B cell (primary cell): ENCODE measurements around the gene WWC2. TPM values are rescaled to one million over a fixed set of nuclear protein-coding genes. Genes with fewer than 3 reads are reported as not detected.

ENCODE experiments used
- ATAC-seq: fragments of 200-7000 bp; cut with Tn5 transposase; one replicate; pipeline ENCODE4 v1.10.0; 2021; ENCODE audit warnings: low read depth, mild to moderate bottlenecking, moderate number of reproducible peaks, moderate library complexity
- CTCF ChIA-PET: fragments of 350-600 bp; sonication (Branson Sonifier 250); formaldehyde crosslinking; loops from one replicate; lab custom pipeline; 2021; ENCODE audit warnings: antibody characterized with exemption, inconsistent platforms; lab: Charles Lee
- POLR2A ChIA-PET: fragments of 350-600 bp; sonication (Branson Sonifier 250); formaldehyde crosslinking; loops from one replicate; lab custom pipeline; 2021; ENCODE audit warnings: antibody characterized with exemption; lab: Charles Lee
- DNase-seq: peaks from one replicate; pipeline ENCODE4 v3.0.0; 2013
- H2AFZ ChIP-seq: 2 replicates; pipeline ENCODE4 v1.6.1; 2012; ENCODE audit warnings: mild to moderate bottlenecking, low read depth, low read length; ENCODE audit not compliant: insufficient read depth, poor library complexity, severe bottlenecking
- H3K27ac ChIP-seq, 2 donors: 1 replicate in 1 of 2; 2 replicates in 1 of 2; pipeline ENCODE4 v1.5.1; 2012 to 2013; ENCODE audit warnings: low read length in 2 of 2, mild to moderate bottlenecking in 2 of 2, moderate library complexity in 1 of 2
- H3K27me3 ChIP-seq, 4 experiments: fragments of 200-600 bp in 1 of 4; sonication (generic) in 1 of 4; replicated peaks in 1 of 4; 1 replicate in 2 of 4; 2 replicates in 2 of 4; pipeline versions ENCODE4 v1.6.1 to v1.7.0; 2013 to 2016; ENCODE audit warnings: low read length in 3 of 4, mild to moderate bottlenecking in 2 of 4, mixed read lengths in 1 of 4, moderate library complexity in 1 of 4; ENCODE audit not compliant: insufficient read depth in 4 of 4, control insufficient read depth in 3 of 4; ENCODE audit errors: control extremely low read depth in 1 of 4
- H3K36me3 ChIP-seq, 2 experiments: replicated peaks in 1 of 2; 1 replicate in 1 of 2; 2 replicates in 1 of 2; pipeline versions ENCODE4 v1.6.1 to v1.7.1; 2013; ENCODE audit warnings: low read length in 1 of 2; ENCODE audit not compliant: insufficient read depth in 2 of 2, control insufficient read depth in 1 of 2; ENCODE audit errors: control extremely low read depth in 1 of 2, extremely low read depth in 1 of 2
- H3K4me1 ChIP-seq, 2 donors: fragments of 200-600 bp in 1 of 2; sonication (generic) in 1 of 2; 1 replicate in 1 of 2; 2 replicates in 1 of 2; pipeline versions ENCODE4 v1.5.1 to v1.6.1; 2013 to 2017; ENCODE audit warnings: low read length in 2 of 2; ENCODE audit not compliant: control insufficient read depth in 2 of 2, insufficient read depth in 2 of 2
- H3K4me2 ChIP-seq: replicated peaks from 2 replicates; pipeline ENCODE3; 2012; ENCODE audit warnings: mild to moderate bottlenecking, low read depth, low read length; ENCODE audit not compliant: poor library complexity, severe bottlenecking
- H3K4me3 ChIP-seq, 5 experiments: fragments of 200-600 bp in 1 of 5; sonication (generic) in 1 of 5; 1 replicate in 3 of 5; 2 replicates in 2 of 5; pipeline versions ENCODE4 v1.5.1 to v1.7.0; 2011 to 2016; ENCODE audit warnings: low read length in 4 of 5, mild to moderate bottlenecking in 4 of 5, low read depth in 2 of 5, control low read depth in 1 of 5, moderate library complexity in 1 of 5; ENCODE audit not compliant: insufficient read depth in 1 of 5; ENCODE audit errors: control extremely low read depth in 1 of 5, extremely low read depth in 1 of 5
- H3K79me2 ChIP-seq: fragments of 200-600 bp; sonication (generic); one replicate; pipeline ENCODE4 v1.6.0; 2016; ENCODE audit warnings: low read length; ENCODE audit not compliant: control insufficient read depth, insufficient read depth
- H3K9ac ChIP-seq: fragments of 200-600 bp; sonication (generic); 2 replicates; pipeline ENCODE4 v1.6.1; 2017; ENCODE audit warnings: mild to moderate bottlenecking, low read length, moderate library complexity
- H3K9me3 ChIP-seq, 3 donors: one replicate each; pipeline versions ENCODE4 v1.6.1 to v1.7.1; 2013; ENCODE audit warnings: low read length in 2 of 3; ENCODE audit not compliant: control insufficient read depth in 2 of 3, insufficient read depth in 1 of 3; ENCODE audit errors: control extremely low read depth in 1 of 3
- H4K20me1 ChIP-seq: 2 replicates; pipeline ENCODE4 v1.6.0; 2012; ENCODE audit warnings: mild to moderate bottlenecking, low read length; ENCODE audit not compliant: insufficient read depth, control insufficient read depth, poor library complexity, severe bottlenecking
- H3K27ac Mint-ChIP-seq: one replicate; pipeline ENCODE4 v1.8.0; 2021; ENCODE audit warnings: mixed read lengths
- H3K27me3 Mint-ChIP-seq: one replicate; pipeline ENCODE4 v1.8.0; 2021; ENCODE audit warnings: mixed read lengths
- H3K4me1 Mint-ChIP-seq: one replicate; pipeline ENCODE4 v1.8.0; 2021; ENCODE audit warnings: mixed read lengths
- H3K4me3 Mint-ChIP-seq: one replicate; pipeline ENCODE4 v1.8.0; 2021; ENCODE audit warnings: mixed read lengths
- H3K9me3 Mint-ChIP-seq: one replicate; pipeline ENCODE4 v1.8.0; 2022; ENCODE audit warnings: mixed read lengths; ENCODE audit not compliant: insufficient read depth
- CTCF ChIP-seq: fragments of 200-600 bp; IDR thresholded peaks from one replicate; pipeline ENCODE4 v1.8.0; 2022; ENCODE audit warnings: antibody characterized with exemption, mild to moderate bottlenecking
- EZH2 ChIP-seq: IDR thresholded peaks from 2 replicates; pipeline ENCODE4 v1.6.1; 2012; ENCODE audit warnings: borderline replicate concordance, low read depth, mild to moderate bottlenecking, moderate library complexity, low read length; ENCODE audit not compliant: insufficient read depth, poor library complexity, severe bottlenecking
- WGBS: methylation state at CpG from one replicate; pipeline ENCODE4 v1.1.5; 2013; ENCODE audit warnings: missing lambda C conversion rate; ENCODE audit not compliant: insufficient coverage; 5-methylcytosine and 5-hydroxymethylcytosine counted together
- intact Hi-C: fragments of 100-400 bp; cut with micrococcal nuclease; formaldehyde crosslinking; loops from one replicate; pipeline ENCODE4 v1.10.0; 2022
- polyA plus RNA-seq: library from polyadenylated mRNA; depleted of rRNA; stranded (reverse); fragments of >200 nt; gene quantifications from 2 replicates; pipeline ENCODE4 v1.2.3, GENCODE V29; 2012
- total RNA-seq, 2 donors: library from RNA; stranded (reverse); fragments of 120-200 nt in 1 of 2; gene quantifications; 1 replicate in 1 of 2; 2 replicates in 1 of 2; pipeline versions ENCODE4 v1.2.3 to v1.2.4, GENCODE V29; 2013 to 2022

The WWC2 gene
- total and polyA plus RNA-seq, 2 donors (not counting 1 experiment from before 2014, with no cell fraction given), result 0.07 to 0.32 TPM

DNA sequence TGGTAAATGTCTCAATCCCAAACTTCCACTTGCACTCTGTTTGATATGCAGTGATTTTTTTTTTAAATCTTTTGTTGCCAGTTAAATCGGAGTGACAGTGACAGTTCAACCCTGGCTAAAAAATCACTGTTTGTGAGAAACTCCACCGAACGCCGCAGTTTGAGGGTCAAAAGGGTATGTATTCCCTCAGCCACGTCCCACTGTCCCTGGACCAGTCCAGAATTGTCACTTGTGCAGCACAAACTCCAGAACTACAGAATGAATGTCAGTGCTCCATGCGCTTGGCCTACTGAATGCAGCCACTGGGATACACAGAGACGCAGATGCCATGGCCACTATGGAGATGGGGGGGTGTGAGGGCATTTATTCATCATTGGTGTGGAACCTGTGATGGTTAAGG lies 186.8 kb downstream of the WWC2 start:
- no peak overlapping the region for H2AFZ ChIP-seq
- H3K4me3 ChIP-seq, result no peak overlapping the region
- H3K36me3 ChIP-seq, result no peaks in the 10 kb centered on the region
- no peaks in the 10 kb centered on the region for H4K20me1 ChIP-seq
- ATAC-seq (no peak), DNase-seq (no peak)
- Mint-ChIP-seq H3K4me3 (no peak overlapping the region), H3K27me3 (peaks cover 21% of the 10 kb centered on the region), H3K4me1 (no peaks in the 10 kb centered on the region), H3K27ac (no peak overlapping the region), H3K9me3 (no peaks in the 10 kb centered on the region)
- H3K4me2 ChIP-seq, result no peak overlapping the region
- intact Hi-C loops, result no loop called here
- 91% methylated on average over 7 of the region's 7 CpGs for WGBS
- no peak overlapping the region for H3K27ac ChIP-seq
- H3K27me3 ChIP-seq, result no peaks in the 10 kb centered on the region
- no peaks in the 10 kb centered on the region for H3K79me2 ChIP-seq
- no peak overlapping the region for H3K9ac ChIP-seq
- ChIA-PET POLR2A (no interaction called here), CTCF (no interaction called here)
- TF ChIP-seq CTCF (no peak), EZH2 (no peak)
- H3K4me1 ChIP-seq, result no peaks in the 10 kb centered on the region
- H3K9me3 ChIP-seq, result no peaks in the 10 kb centered on the region

DNA sequence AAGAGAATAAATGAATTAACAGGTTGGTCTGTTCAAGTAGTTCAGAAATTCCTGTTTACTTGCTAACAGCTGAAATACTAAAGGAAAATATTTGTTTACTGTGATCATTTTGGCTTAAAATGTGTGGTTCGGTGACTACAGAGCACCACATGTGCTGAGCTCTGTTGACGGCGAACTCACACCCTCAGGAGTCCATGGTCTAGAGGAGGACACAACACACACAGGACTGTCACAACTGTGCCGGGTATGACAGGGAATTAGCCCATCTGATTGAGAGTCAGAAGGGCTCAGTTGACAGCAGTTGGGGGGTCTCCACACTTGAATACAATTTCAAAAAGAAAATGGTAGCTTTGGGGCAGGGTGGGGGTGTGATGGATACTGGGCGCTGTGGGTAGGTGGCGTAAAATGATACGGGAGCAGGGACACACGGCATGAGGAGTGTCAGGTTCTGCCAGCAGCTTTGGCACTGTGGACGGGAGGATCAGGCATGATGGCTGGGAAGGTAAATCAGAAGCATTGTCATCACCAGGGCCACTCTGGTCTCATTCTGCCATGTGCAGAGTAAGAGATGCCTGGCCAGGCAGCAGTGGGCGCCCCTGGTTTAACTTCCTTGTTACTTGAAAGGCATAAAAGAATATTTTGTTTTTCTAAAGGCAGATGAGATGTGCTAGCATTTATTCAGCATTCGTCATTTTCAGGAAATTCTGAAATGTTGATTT lies 187.7 kb downstream of the WWC2 start:
- 96% methylated on average over 10 of the region's 11 CpGs for WGBS
- H3K4me2 ChIP-seq, result no peak overlapping the region
- ChIA-PET CTCF (interaction anchor here (1.5 to 1.6 kb wide), 2 partner anchors 25 to 120 kb away, joined by 3 to 5 read pairs; no protein-coding TSS in a partner anchor), POLR2A (no interaction called here)
- TF ChIP-seq EZH2 (no peak), CTCF (no peak)
- no peaks in the 10 kb centered on the region for H3K79me2 ChIP-seq
- no peaks in the 10 kb centered on the region for H3K36me3 ChIP-seq
- H3K27ac ChIP-seq, result no peak overlapping the region
- Mint-ChIP-seq H3K27ac (no peak overlapping the region), H3K4me1 (no peaks in the 10 kb centered on the region), H3K27me3 (peaks cover 21% of the 10 kb centered on the region), H3K4me3 (no peak overlapping the region), H3K9me3 (no peaks in the 10 kb centered on the region)
- intact Hi-C loops, result no loop called here
- H3K27me3 ChIP-seq, result no peaks in the 10 kb centered on the region
- no peak overlapping the region for H3K4me3 ChIP-seq
- H3K9ac ChIP-seq, result no peak overlapping the region
- no peaks in the 10 kb centered on the region for H3K9me3 ChIP-seq
- no peaks in the 10 kb centered on the region for H4K20me1 ChIP-seq
- no peak overlapping the region for H2AFZ ChIP-seq
- ATAC-seq (no peak), DNase-seq (no peak)
- no peaks in the 10 kb centered on the region for H3K4me1 ChIP-seq
